Subcutaneous preadipocyte (primary cell): Measurements from ENCODE around the gene LNX2. TPM values are rescaled to one million over a fixed set of nuclear protein-coding genes. Genes with fewer than 3 reads are reported as not detected.

Experiments
- total RNA-seq: library from RNA; depleted of rRNA; stranded (reverse); fragments of >200 nt; gene quantifications from 2 replicates; pipeline ENCODE4 v1.2.3, GENCODE V29; 2012

Gene LNX2
- total RNA-seq = 2.6 and 3.3 TPM in 2 replicates

GRCh38 chr13:27620377-27621115, at the start of gene LNX2:
LNX2 (minus strand) TSS chr13:27620529; CDS start chr13:27581703, 38,826 bp downstream.

DNA sequence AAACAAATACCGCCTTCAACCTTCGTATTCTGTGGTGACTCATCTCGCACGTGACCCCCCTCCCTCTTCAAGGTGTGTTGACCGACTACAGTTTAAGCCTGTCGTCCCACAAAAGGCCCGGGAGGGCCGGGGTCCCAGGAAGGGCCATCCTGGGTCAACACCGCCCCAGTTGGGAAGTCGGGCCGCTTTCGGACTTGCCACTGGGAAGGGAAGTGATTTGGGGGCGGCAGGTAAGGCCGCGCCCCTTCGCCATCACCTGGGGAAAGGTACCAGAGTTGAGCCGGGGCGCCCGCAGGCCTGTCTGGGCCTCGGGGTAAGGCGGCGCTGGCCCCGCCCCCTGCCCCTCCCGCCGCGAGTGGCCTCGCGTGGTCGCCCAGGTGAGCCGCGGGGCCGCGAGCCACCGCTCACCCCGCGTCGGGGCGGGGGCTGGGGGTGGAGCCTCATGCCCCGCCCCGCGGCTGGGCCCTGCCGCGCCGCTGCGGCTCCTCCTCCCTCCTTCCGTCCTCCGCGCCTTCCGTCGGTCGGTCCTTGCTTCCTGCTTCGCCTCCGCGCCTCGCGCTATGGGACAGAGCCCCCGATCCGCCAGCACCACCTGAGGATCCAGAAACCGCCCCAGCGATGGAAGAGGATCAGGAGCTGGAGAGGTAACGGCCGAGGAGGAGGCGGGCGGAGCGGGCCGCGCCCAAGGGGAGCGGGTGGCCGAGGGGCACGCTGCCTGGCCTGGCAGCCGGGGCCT, 1.2 kb upstream of the LNX2 start, which contains the start of gene POLR1D:
POLR1D (plus strand) TSS at position 527 of the 736 bp plus-strand sequence; CDS start at position 619, 92 bp downstream.

Other genes with a start within 250 kb of the LNX2 start
- 153 and 176 TPM in 2 replicates for gene GTF3A, start 195.9 kb downstream of the LNX2 start, total RNA-seq
- gene MTIF3, start 170.0 kb downstream of the LNX2 start, total RNA-seq = 49.5 and 62.5 TPM in 2 replicates
- gene POLR1D, start 1.4 kb upstream of the LNX2 start, total RNA-seq = 67.2 and 96.6 TPM in 2 replicates
- gene GSX1, start 172.0 kb upstream of the LNX2 start, total RNA-seq = not detected in 2 replicates